ENCODE data around the gene PRIM2. TPM values are rescaled to one million over a fixed set of nuclear protein-coding genes. Genes with fewer than 3 reads are reported as not detected.
"Not testable (repeated sequence)": the region's sequence is repeated elsewhere in the genome, so short reads cannot be mapped to it uniquely, and the experiment has no call there.

The PRIM2 gene
- total RNA-seq, 3 donors from 2014 or later: 11.7 to 16.9 (median 12.7) TPM

- ATAC-seq; intact Hi-C loops (cut with DNase I, micrococcal nuclease); H3K9me3 ChIP-seq; DNase-seq; H3K4me3 ChIP-seq; H3K4me1 ChIP-seq (ENCODE audit: low read depth); H3K36me3 ChIP-seq (ENCODE audit: low read depth): not testable (repeated sequence)
These were observed 165.0 kb downstream of the PRIM2 start for GRCh38 chr6:57482471-57482870.

GRCh38 chr6:57486494-57487081 lies 169.2 kb downstream of the PRIM2 start:
- DNase-seq; H3K4me3 ChIP-seq; H3K4me1 ChIP-seq (ENCODE audit: low read depth); H3K36me3 ChIP-seq (ENCODE audit: low read depth); H3K9me3 ChIP-seq; ATAC-seq; intact Hi-C loops (cut with DNase I, micrococcal nuclease): not testable (repeated sequence)

- H3K36me3 ChIP-seq (ENCODE audit: low read depth); H3K4me3 ChIP-seq; intact Hi-C loops (cut with DNase I, micrococcal nuclease); ATAC-seq; DNase-seq; H3K9me3 ChIP-seq; H3K4me1 ChIP-seq (ENCODE audit: low read depth): not testable (repeated sequence)
These were observed 171.1 kb downstream of the PRIM2 start for GRCh38 chr6:57488551-57488950.

- intact Hi-C loops (cut with DNase I, micrococcal nuclease): not testable (repeated sequence)
These were observed 172.5 kb downstream of the PRIM2 start for GRCh38 chr6:57489887-57490286.

GRCh38 chr6:57491795-57492194 lies 174.4 kb downstream of the PRIM2 start:
- H3K36me3 ChIP-seq (ENCODE audit: low read depth): not testable (repeated sequence)

More at GRCh38 chr6:57489887-57490286, 172.5 kb downstream of the PRIM2 start:
- H3K4me1 ChIP-seq (ENCODE audit: low read depth); DNase-seq; H3K4me3 ChIP-seq; H3K36me3 ChIP-seq (ENCODE audit: low read depth); ATAC-seq; H3K9me3 ChIP-seq: not testable (repeated sequence)

GRCh38 chr6:57496251-57496650 lies 178.8 kb downstream of the PRIM2 start:
- H3K36me3 ChIP-seq (ENCODE audit: low read depth); intact Hi-C loops (cut with DNase I, micrococcal nuclease); ATAC-seq; DNase-seq; H3K4me1 ChIP-seq (ENCODE audit: low read depth); H3K4me3 ChIP-seq; H3K9me3 ChIP-seq: not testable (repeated sequence)

More at GRCh38 chr6:57491795-57492194, 174.4 kb downstream of the PRIM2 start:
- H3K4me3 ChIP-seq; H3K4me1 ChIP-seq (ENCODE audit: low read depth); DNase-seq; H3K9me3 ChIP-seq; ATAC-seq; intact Hi-C loops (cut with DNase I, micrococcal nuclease): not testable (repeated sequence)

GRCh38 chr6:57500368-57501021 lies 183.1 kb downstream of the PRIM2 start:
- peak; percentile 91 for ATAC-seq
- intact Hi-C loops (cut with DNase I, micrococcal nuclease); H3K36me3 ChIP-seq (ENCODE audit: low read depth); H3K4me3 ChIP-seq; H3K4me1 ChIP-seq (ENCODE audit: low read depth); H3K9me3 ChIP-seq: not testable (repeated sequence)
- peak in 1 of 3 donors; percentile 13 for DNase-seq

GRCh38 chr6:57502387-57502786 lies 185.0 kb downstream of the PRIM2 start:
- intact Hi-C loops (cut with DNase I, micrococcal nuclease); H3K4me3 ChIP-seq; ATAC-seq; H3K36me3 ChIP-seq (ENCODE audit: low read depth); H3K9me3 ChIP-seq; DNase-seq; H3K4me1 ChIP-seq (ENCODE audit: low read depth): not testable (repeated sequence)

GRCh38 chr6:57505251-57505650 lies 187.8 kb downstream of the PRIM2 start:
- H3K9me3 ChIP-seq; H3K36me3 ChIP-seq (ENCODE audit: low read depth); ATAC-seq; H3K4me3 ChIP-seq; intact Hi-C loops (cut with DNase I, micrococcal nuclease); DNase-seq; H3K4me1 ChIP-seq (ENCODE audit: low read depth): not testable (repeated sequence)

GRCh38 chr6:57510390-57510789 lies 193.0 kb downstream of the PRIM2 start:
- ATAC-seq; intact Hi-C loops (cut with DNase I, micrococcal nuclease); H3K4me1 ChIP-seq (ENCODE audit: low read depth); H3K9me3 ChIP-seq; H3K4me3 ChIP-seq; DNase-seq; H3K36me3 ChIP-seq (ENCODE audit: low read depth): not testable (repeated sequence)

- H3K9me3 ChIP-seq; H3K4me1 ChIP-seq (ENCODE audit: low read depth); intact Hi-C loops (cut with DNase I, micrococcal nuclease); DNase-seq; H3K36me3 ChIP-seq (ENCODE audit: low read depth); ATAC-seq; H3K4me3 ChIP-seq: not testable (repeated sequence)
These were observed 197.7 kb downstream of the PRIM2 start for GRCh38 chr6:57515171-57515570.

GRCh38 chr6:57515845-57516244 lies 198.4 kb downstream of the PRIM2 start:
- H3K9me3 ChIP-seq; H3K4me3 ChIP-seq; DNase-seq; intact Hi-C loops (cut with DNase I, micrococcal nuclease); ATAC-seq; H3K36me3 ChIP-seq (ENCODE audit: low read depth); H3K4me1 ChIP-seq (ENCODE audit: low read depth): not testable (repeated sequence)

GRCh38 chr6:57516776-57517175 lies 199.3 kb downstream of the PRIM2 start:
- H3K9me3 ChIP-seq; H3K4me1 ChIP-seq (ENCODE audit: low read depth); ATAC-seq; DNase-seq; H3K4me3 ChIP-seq; H3K36me3 ChIP-seq (ENCODE audit: low read depth); intact Hi-C loops (cut with DNase I, micrococcal nuclease): not testable (repeated sequence)

- DNase-seq; intact Hi-C loops (cut with DNase I, micrococcal nuclease); ATAC-seq; H3K36me3 ChIP-seq (ENCODE audit: low read depth); H3K4me1 ChIP-seq (ENCODE audit: low read depth); H3K4me3 ChIP-seq; H3K9me3 ChIP-seq: not testable (repeated sequence)
These were observed 201.8 kb downstream of the PRIM2 start for GRCh38 chr6:57519198-57519597.

GRCh38 chr6:57521085-57521484 lies 203.7 kb downstream of the PRIM2 start:
- intact Hi-C loops (cut with DNase I, micrococcal nuclease); H3K9me3 ChIP-seq; H3K4me3 ChIP-seq; H3K4me1 ChIP-seq (ENCODE audit: low read depth); ATAC-seq; DNase-seq; H3K36me3 ChIP-seq (ENCODE audit: low read depth): not testable (repeated sequence)
